ENCODE data around the gene EGFLAM. TPM values are rescaled to one million over a fixed set of nuclear protein-coding genes. Genes with fewer than 3 reads are reported as not detected.

EGFLAM gene
- total and polyA plus RNA-seq, 2 of the 4 experiments (the other 2 are of a cell fraction): 0.77 to 1.1 TPM

DNA sequence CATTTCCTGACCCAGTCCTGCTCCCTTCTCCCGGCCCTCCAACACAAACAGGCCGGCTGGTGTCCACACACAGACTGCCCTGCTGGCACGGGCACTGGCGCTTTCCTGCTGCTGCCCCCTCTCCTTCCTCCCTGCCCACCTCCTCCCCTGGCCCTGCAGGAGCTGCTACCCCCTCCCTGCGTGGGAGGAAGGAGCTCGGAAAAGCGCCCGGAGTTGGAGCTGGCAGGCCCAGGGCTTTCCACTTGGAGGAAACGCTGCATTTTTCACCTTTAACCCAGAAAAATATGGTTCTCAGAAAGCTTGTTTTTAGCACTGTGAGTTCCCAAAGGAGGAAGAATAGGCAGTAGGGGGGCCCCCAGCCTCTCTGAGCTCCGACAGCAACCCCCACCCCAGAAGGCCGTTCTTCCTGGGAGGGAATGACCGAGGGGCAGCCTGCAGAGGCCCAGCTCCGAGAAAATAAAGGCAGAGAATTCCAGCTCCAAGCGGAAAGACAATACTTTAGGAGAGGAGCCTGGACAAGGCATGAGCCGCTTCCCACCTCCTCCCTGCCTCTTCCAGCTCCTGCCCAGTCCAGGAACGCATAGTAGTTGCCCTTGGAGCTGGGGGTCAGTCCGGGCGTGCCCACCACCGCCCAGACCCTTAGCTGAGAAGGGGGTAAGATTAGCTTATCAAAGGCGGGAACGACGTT lies 209.1 kb downstream of the EGFLAM start:
- peak overlapping the region; percentile 59 for H3K9ac ChIP-seq (ENCODE audit: low read depth, low read length)
- no peak for TF ChIP-seq RAD21 (IDR thresholded peaks at IDR 0.05; ENCODE audit: low read length)
- TF ChIP-seq, protein P1, sequence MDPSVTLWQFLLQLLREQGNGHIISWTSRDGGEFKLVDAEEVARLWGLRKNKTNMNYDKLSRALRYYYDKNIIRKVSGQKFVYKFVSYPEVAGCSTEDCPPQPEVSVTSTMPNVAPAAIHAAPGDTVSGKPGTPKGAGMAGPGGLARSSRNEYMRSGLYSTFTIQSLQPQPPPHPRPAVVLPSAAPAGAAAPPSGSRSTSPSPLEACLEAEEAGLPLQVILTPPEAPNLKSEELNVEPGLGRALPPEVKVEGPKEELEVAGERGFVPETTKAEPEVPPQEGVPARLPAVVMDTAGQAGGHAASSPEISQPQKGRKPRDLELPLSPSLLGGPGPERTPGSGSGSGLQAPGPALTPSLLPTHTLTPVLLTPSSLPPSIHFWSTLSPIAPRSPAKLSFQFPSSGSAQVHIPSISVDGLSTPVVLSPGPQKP (IDR thresholded peaks at IDR 0.05; ENCODE audit: borderline replicate concordance, low read depth, low read length): no peak
- no peak for TF ChIP-seq RFX5 (IDR thresholded peaks at IDR 0.05; ENCODE audit: low read depth, low read length)
- TF ChIP-seq MAFK (IDR thresholded peaks at IDR 0.05; ENCODE audit: low read depth, low read length): no peak
- no peak for TF ChIP-seq CHD1 (IDR thresholded peaks at IDR 0.05; ENCODE audit: low read depth, low read length)
- TF ChIP-seq, protein P2, sequence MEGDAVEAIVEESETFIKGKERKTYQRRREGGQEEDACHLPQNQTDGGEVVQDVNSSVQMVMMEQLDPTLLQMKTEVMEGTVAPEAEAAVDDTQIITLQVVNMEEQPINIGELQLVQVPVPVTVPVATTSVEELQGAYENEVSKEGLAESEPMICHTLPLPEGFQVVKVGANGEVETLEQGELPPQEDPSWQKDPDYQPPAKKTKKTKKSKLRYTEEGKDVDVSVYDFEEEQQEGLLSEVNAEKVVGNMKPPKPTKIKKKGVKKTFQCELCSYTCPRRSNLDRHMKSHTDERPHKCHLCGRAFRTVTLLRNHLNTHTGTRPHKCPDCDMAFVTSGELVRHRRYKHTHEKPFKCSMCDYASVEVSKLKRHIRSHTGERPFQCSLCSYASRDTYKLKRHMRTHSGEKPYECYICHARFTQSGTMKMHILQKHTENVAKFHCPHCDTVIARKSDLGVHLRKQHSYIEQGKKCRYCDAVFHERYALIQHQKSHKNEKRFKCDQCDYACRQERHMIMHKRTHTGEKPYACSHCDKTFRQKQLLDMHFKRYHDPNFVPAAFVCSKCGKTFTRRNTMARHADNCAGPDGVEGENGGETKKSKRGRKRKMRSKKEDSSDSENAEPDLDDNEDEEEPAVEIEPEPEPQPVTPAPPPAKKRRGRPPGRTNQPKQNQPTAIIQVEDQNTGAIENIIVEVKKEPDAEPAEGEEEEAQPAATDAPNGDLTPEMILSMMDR (conservative IDR thresholded peaks at IDR 0.05; ENCODE audit: low read depth, low read length): no peak
- TF ChIP-seq, protein P3, sequence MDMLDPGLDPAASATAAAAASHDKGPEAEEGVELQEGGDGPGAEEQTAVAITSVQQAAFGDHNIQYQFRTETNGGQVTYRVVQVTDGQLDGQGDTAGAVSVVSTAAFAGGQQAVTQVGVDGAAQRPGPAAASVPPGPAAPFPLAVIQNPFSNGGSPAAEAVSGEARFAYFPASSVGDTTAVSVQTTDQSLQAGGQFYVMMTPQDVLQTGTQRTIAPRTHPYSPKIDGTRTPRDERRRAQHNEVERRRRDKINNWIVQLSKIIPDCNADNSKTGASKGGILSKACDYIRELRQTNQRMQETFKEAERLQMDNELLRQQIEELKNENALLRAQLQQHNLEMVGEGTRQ (IDR thresholded peaks at IDR 0.05; ENCODE audit: low read depth, low read length): no peak
- TF ChIP-seq MXI1 (IDR thresholded peaks at IDR 0.05; ENCODE audit: borderline replicate concordance, low read depth, low read length): no peak
- no peak for TF ChIP-seq POLR2A (IDR thresholded peaks at IDR 0.05; ENCODE audit: low read depth, low read length)
- TF ChIP-seq NFE2L2 (IDR thresholded peaks at IDR 0.05; ENCODE audit: low read depth, low read length): no peak
- TF ChIP-seq SMC3 (IDR thresholded peaks at IDR 0.05; ENCODE audit: low read depth, low read length): no peak
- no peak for TF ChIP-seq MAZ (IDR thresholded peaks at IDR 0.05; ENCODE audit: borderline replicate concordance, low read depth, low read length)
- TF ChIP-seq FOS (IDR thresholded peaks at IDR 0.05; ENCODE audit: low read depth, low read length): no peak
- TF ChIP-seq BHLHE40 (IDR thresholded peaks at IDR 0.05; ENCODE audit: low read depth, low read length): no peak

More for the DNA sequence above, 209.1 kb downstream of the EGFLAM start:
- Histone ChIP-seq H3K18ac (ENCODE audit: low read depth, low read length) (peak overlapping the region; percentile 68), H3K4me1 (ENCODE audit: control insufficient read depth, insufficient read depth, low read length) (peaks cover 49% of the 10 kb centered on the region), H2BK15ac (ENCODE audit: low read depth, low read length) (peak overlapping the region; percentile 79; the same call in 1 of the 3 replicates), H4K20me1 (ENCODE audit: insufficient read depth, low read length) (peaks cover 5% of the 10 kb centered on the region), H2BK20ac (ENCODE audit: low read depth, low read length) (peak overlapping the region; percentile 69; the same call in 1 of the 2 replicates), H3K27me3 (ENCODE audit: control insufficient read depth, insufficient read depth, low read length) (no peaks in the 10 kb centered on the region), H3K9me3 (ENCODE audit: control insufficient read depth, insufficient read depth, low read length) (no peaks in the 10 kb centered on the region), H3K14ac (replicated peaks; ENCODE audit: low read depth, low read length) (peak overlapping the region; percentile 81), H2AK5ac (ENCODE audit: low read depth, low read length) (peak overlapping the region; percentile 80), H3K4me3 (ENCODE audit: insufficient read depth, low read depth, low read length) (no peak overlapping the region), H4K5ac (ENCODE audit: low read depth, low read length) (peak overlapping the region; percentile 79), H3K4me2 (ENCODE audit: low read depth, low read length) (peak overlapping the region; percentile 23; the same call in 1 of the 2 replicates), H4K8ac (ENCODE audit: low read depth in 2 of 2, low read length in 2 of 2) (peak overlapping the region; percentile 34 to 87), H3K9me1 (ENCODE audit: insufficient read depth, low read length) (peaks cover 43% of the 10 kb centered on the region), H3K23ac (ENCODE audit: low read depth, low read length) (peak overlapping the region; percentile 63; the same call in 1 of the 2 replicates), H3K36me3 (ENCODE audit: control insufficient read depth, insufficient read depth, low read length) (no peaks in the 10 kb centered on the region), H2BK120ac (ENCODE audit: low read depth, low read length) (peak overlapping the region; percentile 89), H2AFZ (replicated peaks; ENCODE audit: low read length, poor library complexity) (peak overlapping the region; percentile 91), H3K27ac (ENCODE audit: insufficient read depth, low read length) (peak overlapping the region; percentile 68), H3K4ac (ENCODE audit: low read depth, low read length) (peak overlapping the region; percentile 90), H2BK5ac (ENCODE audit: low read depth, low read length, poor library complexity, severe bottlenecking) (peak overlapping the region; percentile 52), H4K91ac (ENCODE audit: insufficient read depth, low read depth, low read length) (peak overlapping the region; percentile 69), H2AK9ac (replicated peaks; ENCODE audit: low read depth, low read length, poor library complexity) (peak overlapping the region; percentile 89), H3K56ac (ENCODE audit: extremely low read depth, insufficient read depth, low read length) (no peak overlapping the region), H3K79me1 (ENCODE audit: low read depth in 1 of 2, low read length in 2 of 2) (peaks cover 0 to 8% of the 10 kb centered on the region in 2 experiments; a peak in 1 of 4 replicates)
- ATAC-seq (ENCODE audit: low read depth): peak; percentile 34
- ChIA-PET POLR2A (ENCODE audit: unreplicated experiment) (no interaction called here), CTCF (interaction anchor here (0.7 to 2.6 kb wide), 2 partner anchors 25 to 47 kb away, joined by 3 to 16 read pairs; no protein-coding TSS in a partner anchor)
- dilution Hi-C loops (cut with HindIII; ENCODE audit: low sequenced_read_pairs, unreplicated experiment): no loop called here
- intact Hi-C loops (cut with micrococcal nuclease): loop anchor here (5.0 kb wide), 1 partner anchor 85 kb away; no protein-coding TSS in a partner anchor
- in situ Hi-C loops (cut with MboI; ENCODE audit: low sequenced_read_pairs): no loop called here
- WGBS, 2 experiments (ENCODE audit: extremely low coverage in 2 of 2, insufficient read length in 1 of 2): 38% methylated on average over 3 of the region's 22 CpGs; no CpG with 5 or more reads in 1 of the 2 experiments
- BruUV-seq (replicated peaks): no TSS peak
- peak; percentile 56 for DNase-seq

Measured in IMR-90 (cell line).